PFSK-1 (cell line): ENCODE results near the gene CDC42. TPM values are rescaled to one million over a fixed set of nuclear protein-coding genes. Genes with fewer than 3 reads are reported as not detected.

Experiments used
- FOXP2 ChIP-seq: optimal IDR thresholded peaks from 2 replicates; pipeline ENCODE3; 2011; ENCODE audit warnings: borderline replicate concordance, control low read depth, inconsistent platforms; ENCODE audit not compliant: insufficient read depth; ENCODE audit errors: extremely low read length, extremely low read depth
- POLR2AphosphoS5 ChIP-seq: IDR thresholded peaks from 2 replicates; pipeline ENCODE4 v1.6.1; 2012; ENCODE audit warnings: low read depth, mild to moderate bottlenecking, control low read depth, low read length, moderate library complexity
- SIN3A ChIP-seq: IDR thresholded peaks from 2 replicates; pipeline ENCODE4 v1.6.1; 2012; ENCODE audit warnings: mild to moderate bottlenecking, low read length, moderate library complexity, borderline replicate concordance; ENCODE audit not compliant: insufficient read depth
- TAF1 ChIP-seq: IDR thresholded peaks from 2 replicates; pipeline ENCODE4 v1.6.1; 2012; ENCODE audit warnings: low read length, control low read depth, borderline replicate concordance; ENCODE audit not compliant: insufficient read depth
- polyA plus RNA-seq: library from polyadenylated mRNA; unstranded; fragments of >200 nt; gene quantifications from one replicate; pipeline ENCODE4 v1.2.1, GENCODE V29; 2012; ENCODE audit warnings: low read depth, missing spikeins; ENCODE audit not compliant: insufficient read length
- TF ChIP-seq, protein P1 (sequence below), 2 experiments: IDR thresholded peaks; 2 replicates each; pipeline versions ENCODE4 v1.6.1 to v1.8.0; 2011 to 2012; ENCODE audit warnings: low read depth in 2 of 2, low read length in 2 of 2, control low read depth in 1 of 2, inconsistent platforms in 1 of 2, mild to moderate bottlenecking in 1 of 2, moderate library complexity in 1 of 2; ENCODE audit not compliant: insufficient read depth in 1 of 2

CDC42 gene
- 74.3 TPM for polyA plus RNA-seq

DNA sequence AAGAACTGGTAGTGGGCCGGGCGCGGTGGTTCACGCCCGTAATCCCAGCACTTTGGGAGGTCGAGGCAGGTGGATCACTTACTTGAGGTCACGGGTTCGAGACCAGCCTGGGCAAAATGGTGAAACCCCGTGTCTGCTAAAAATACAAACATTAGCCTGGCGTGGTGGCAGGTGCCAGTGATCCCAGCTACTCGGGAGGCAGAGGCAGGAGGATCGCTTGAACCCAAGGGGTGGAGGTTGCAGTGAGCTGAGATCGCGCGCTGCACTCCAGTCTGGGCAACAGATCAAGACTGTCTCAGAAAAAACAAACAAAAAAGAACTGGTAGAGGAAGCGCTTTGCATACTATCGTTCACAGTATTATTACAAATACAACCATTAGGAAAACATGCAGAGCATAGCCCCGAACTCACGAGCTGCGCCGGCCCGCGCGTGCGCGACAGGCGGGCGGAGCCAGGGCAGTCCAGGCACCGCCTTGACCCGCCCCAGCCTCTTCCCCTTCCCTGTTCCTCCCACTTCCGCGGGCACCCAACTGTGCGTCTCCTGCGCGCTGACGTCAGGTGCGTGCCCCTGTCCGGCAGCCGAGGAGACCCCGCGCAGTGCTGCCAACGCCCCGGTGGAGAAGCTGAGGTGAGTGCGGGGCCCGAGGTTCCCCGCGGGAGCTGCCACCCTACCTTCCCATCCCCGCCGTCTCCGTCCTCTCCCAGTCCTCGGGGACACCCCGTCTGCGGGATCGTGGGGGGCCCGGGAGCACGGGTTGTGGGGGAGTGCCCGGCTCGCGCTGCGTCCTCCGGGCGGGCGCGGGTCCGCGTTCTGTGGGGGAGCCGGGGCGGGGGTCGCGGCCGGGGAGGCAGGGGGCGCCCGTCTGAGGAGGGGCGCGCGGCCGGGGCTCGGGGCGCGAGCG, at the start of gene CDC42:
Gene CDC42 (plus strand): TSS at position 595 of the 902 bp plus-strand sequence. CDS start 25,770 bp downstream, outside the sequence.
- TF ChIP-seq SIN3A (no peak), FOXP2 (peak; percentile 96), TAF1 (peak; percentile 83), POLR2AphosphoS5 (peak; percentile 91)
- TF ChIP-seq, protein P1, sequence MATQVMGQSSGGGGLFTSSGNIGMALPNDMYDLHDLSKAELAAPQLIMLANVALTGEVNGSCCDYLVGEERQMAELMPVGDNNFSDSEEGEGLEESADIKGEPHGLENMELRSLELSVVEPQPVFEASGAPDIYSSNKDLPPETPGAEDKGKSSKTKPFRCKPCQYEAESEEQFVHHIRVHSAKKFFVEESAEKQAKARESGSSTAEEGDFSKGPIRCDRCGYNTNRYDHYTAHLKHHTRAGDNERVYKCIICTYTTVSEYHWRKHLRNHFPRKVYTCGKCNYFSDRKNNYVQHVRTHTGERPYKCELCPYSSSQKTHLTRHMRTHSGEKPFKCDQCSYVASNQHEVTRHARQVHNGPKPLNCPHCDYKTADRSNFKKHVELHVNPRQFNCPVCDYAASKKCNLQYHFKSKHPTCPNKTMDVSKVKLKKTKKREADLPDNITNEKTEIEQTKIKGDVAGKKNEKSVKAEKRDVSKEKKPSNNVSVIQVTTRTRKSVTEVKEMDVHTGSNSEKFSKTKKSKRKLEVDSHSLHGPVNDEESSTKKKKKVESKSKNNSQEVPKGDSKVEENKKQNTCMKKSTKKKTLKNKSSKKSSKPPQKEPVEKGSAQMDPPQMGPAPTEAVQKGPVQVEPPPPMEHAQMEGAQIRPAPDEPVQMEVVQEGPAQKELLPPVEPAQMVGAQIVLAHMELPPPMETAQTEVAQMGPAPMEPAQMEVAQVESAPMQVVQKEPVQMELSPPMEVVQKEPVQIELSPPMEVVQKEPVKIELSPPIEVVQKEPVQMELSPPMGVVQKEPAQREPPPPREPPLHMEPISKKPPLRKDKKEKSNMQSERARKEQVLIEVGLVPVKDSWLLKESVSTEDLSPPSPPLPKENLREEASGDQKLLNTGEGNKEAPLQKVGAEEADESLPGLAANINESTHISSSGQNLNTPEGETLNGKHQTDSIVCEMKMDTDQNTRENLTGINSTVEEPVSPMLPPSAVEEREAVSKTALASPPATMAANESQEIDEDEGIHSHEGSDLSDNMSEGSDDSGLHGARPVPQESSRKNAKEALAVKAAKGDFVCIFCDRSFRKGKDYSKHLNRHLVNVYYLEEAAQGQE (IDR thresholded peaks at IDR 0.05; ENCODE audit: insufficient read depth in 1 of 2, low read depth in 2 of 2, low read length in 2 of 2), result peak in 1 of 2 experiments; percentile 33; a peak in 1 of 4 replicates

DNA sequence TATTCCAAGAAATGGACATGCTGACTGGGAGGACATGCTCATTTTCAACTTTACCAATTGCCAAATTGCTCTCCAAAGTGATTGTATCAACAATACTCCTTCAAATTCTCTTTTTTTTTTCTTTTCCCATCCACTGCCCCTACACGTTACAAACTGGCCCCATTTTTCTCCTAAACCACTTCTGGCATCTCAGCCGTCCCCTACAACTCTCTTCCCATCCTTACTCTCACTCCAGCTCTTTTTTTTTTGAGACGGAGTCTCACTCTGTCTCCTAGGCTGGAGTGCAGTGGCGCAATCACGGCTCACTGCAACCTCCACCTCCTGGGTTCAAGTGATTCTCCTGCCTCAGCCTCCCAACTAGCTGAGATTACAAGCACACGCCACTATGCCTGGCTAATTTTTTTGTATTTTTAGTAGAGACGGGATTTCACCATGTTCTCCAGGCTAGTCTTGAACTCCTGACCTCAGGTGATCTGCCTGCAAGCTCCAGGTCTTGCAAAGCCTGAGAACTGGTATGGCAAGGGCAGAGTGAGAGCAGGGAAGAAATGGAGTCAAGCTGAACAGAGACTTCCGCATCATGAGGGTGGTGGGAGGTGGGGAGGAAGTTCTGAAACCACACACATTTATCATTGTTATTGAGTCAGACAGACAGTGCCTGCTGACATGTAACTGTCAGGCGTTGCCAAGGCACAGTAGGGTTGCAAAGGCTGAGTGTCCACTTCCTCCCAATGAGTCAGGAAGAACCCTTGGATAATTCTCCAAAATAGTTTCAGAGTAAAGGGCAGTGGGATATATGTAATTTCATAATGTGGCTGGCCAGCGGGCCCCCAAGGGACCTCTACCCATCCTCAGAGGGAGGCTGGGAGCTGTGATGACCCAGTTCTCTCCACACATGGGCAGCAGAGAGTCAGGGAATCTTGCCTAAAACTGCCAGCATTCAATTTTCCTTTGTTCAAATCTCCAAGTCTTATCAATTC, 33.6 kb upstream of the CDC42 start:
- TF ChIP-seq, protein P1 (IDR thresholded peaks at IDR 0.05; ENCODE audit: insufficient read depth in 1 of 2, low read depth in 2 of 2, low read length in 2 of 2), result no peak
- no peak for TF ChIP-seq POLR2AphosphoS5
- TF ChIP-seq FOXP2, result no peak

DNA sequence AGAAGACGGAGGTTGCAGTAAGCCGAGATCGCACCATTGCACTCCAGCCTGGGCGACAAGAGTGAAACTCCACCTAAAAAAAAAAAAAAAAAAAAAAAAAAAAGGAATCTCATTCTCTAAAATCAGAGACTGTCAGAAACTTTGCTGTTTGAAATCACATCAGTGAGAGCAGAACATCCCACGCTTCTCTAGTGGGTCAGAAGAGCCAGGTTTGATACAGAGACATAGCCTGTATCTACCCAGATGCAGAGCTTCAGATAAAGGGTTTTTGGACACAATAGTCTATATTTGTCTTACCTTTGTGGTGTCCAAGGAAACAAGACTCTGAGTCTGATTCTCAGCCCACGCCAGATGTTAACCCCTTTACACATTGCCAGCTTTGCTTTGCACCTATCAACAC, 31.4 kb upstream of the CDC42 start:
- TF ChIP-seq, protein P1 (IDR thresholded peaks at IDR 0.05; ENCODE audit: insufficient read depth in 1 of 2, low read depth in 2 of 2, low read length in 2 of 2), result no peak
- TF ChIP-seq FOXP2, result no peak
- TF ChIP-seq POLR2AphosphoS5, result no peak
- TF ChIP-seq TAF1, result no peak
- TF ChIP-seq SIN3A, result no peak

DNA sequence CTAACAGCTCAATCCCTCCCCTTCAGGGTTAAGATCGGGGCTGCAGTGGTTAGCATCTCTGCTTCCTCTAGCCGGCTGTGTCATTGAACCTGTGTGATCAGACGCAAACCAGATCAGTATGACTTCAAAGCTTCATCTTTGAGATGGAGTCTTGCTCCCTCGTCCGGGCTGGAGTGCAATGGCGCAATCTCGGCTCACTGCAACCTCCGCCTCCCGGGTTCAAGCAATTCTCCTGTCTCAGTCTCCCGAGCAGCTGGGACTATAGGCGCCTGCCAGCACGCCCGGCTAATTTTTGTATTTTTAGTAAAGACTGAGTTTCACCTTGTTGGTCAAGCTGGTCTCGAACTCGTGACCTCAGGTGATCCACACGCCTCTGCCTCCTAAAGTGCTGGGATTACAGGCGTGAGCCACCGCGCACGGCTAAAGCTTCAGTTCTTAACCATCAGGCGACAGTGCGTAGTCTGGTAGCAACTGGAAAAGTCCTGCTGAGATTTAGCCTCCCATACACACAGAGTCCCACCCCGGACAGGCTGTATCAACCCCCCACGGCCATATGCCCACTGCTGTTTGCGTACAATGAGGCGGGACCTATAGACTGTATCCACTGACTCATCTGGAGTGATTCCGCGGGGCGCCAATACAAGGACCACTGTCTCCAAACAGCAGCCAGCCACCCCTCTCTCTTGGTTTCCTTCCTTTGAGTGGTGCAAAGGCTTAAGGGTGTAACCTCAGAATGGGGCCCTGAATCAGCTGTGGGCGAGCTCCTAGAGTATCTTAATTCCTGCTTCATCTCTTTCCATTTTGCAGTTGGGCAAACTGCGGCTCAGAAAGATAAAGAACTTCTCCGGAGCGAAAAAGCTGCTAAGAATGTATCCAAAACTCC, 27.8 kb upstream of the CDC42 start:
- TF ChIP-seq, protein P1 (IDR thresholded peaks at IDR 0.05; ENCODE audit: insufficient read depth in 1 of 2, low read depth in 2 of 2, low read length in 2 of 2), result no peak
- TF ChIP-seq FOXP2 (no peak), TAF1 (no peak), POLR2AphosphoS5 (no peak), SIN3A (no peak)
